ENCODE results near the gene GGTA1.
"Not testable (repeated sequence)": the region's sequence is repeated elsewhere in the genome, so short reads cannot be mapped to it uniquely, and the experiment has no call there.

The GGTA1 gene

GRCh38 chr9:121499427-121500164 lies at the start of gene GGTA1:
Gene GGTA1, minus strand, starts transcription at chr9:121499844. Its CDS starts 31,922 bp downstream, at chr9:121467922.
- DNase-seq (ENCODE audit: low read depth, low spot score), result peak; percentile 61

DNA sequence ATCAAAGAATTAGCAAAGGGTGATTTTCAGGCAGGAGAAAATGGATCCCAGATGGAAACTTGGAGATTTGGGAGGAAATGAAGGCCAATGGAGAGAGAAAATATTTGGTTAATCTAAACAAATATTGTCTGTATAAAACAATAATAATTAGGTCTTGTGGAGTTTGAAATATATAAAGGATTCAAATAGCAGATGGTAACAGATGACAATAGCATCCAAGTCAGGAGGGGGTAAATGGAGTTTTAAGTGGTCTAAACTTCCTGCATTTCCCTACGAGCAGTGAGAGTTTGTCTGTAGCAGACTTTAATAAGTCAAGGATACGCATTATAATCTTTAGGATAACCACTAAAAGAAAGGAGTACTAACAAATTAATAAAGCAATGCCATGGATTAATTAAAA lies 49.0 kb upstream of the GGTA1 start:
- DNase-seq (ENCODE audit: low read depth, low spot score), result no peak

- peak; percentile 97 for DNase-seq (ENCODE audit: low read depth, low spot score)
Measured at GRCh38 chr9:121545875-121546423, 46.3 kb upstream of the GGTA1 start.

GRCh38 chr9:121545150-121545874 lies 45.7 kb upstream of the GGTA1 start:
- DNase-seq (ENCODE audit: low read depth, low spot score), result no peak

GRCh38 chr9:121542025-121542424 lies 42.4 kb upstream of the GGTA1 start:
- DNase-seq (ENCODE audit: low read depth, low spot score), result no peak

DNA sequence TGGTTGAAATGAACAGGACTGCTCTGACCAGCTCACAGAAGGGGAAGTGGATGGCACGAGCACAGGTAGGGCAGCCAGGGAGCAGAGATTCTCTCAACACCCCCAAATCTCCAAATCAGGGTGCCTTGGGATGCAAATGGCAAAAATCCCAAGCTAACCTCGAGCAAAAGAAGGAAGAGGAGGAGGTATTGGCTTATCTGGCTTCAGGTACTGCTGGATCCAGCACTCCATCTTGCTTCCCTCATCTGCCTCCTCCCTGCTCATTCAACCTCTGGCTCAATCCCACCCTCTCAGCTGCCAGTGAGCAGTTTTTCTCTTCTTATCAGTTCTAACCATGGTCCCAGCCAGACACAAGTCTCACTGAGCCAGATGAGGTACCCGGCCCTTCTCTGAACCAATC lies 41.6 kb upstream of the GGTA1 start:
- no peak for DNase-seq (ENCODE audit: low read depth, low spot score)

GRCh38 chr9:121538221-121538620 lies 38.6 kb upstream of the GGTA1 start:
- peak; percentile 36 for DNase-seq (ENCODE audit: low read depth, low spot score)

DNA sequence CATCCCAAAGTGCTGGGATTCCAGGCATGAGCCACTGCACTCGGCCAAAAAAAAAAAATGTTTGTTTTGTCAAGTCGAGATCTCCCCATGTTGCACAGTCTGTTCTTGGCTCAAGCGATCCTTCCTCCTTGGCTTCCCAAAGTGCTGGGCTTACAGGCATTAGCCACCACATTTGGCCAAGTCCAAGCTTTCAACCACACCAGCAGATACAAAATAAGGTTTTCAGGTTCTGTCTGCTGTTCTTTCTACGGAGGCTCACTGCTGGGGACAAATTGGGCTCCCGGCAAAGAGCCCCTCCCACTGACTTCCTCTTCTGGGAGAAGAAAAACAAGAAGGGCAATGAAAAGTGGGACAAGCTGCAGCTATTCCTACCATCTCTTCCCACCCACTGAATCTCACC lies 37.6 kb upstream of the GGTA1 start:
- DNase-seq (ENCODE audit: low read depth, low spot score), result no peak

- peak; percentile 76 for DNase-seq (ENCODE audit: low read depth, low spot score)
Measured at GRCh38 chr9:121532881-121533280, 33.2 kb upstream of the GGTA1 start.

- no peak for DNase-seq (ENCODE audit: low read depth, low spot score)
Measured at GRCh38 chr9:121529237-121529987, 29.8 kb upstream of the GGTA1 start.

DNA sequence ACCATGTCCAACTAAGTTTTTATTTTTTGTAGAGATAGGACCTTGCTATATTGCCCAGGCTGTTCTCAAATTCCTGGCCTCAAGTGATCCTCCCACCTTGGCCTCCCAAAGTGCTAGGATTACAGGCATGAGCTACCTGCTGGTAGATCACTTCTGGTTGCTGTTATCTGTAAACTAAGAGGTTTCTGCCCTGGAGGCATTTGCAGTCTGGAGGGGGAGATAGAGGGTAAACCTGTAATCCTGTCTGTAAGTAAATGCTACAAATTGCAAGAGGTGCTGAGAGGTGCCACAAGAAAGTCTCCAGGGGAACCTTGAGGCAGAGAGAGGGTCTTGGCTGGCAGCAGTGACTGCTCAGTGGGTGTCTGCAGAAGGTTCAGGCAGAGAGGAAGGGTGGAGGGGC lies 29.0 kb upstream of the GGTA1 start:
- DNase-seq (ENCODE audit: low read depth, low spot score), result peak; percentile 65

- DNase-seq (ENCODE audit: low read depth, low spot score), result no peak
Measured at GRCh38 chr9:121527371-121527770, 27.7 kb upstream of the GGTA1 start.

GRCh38 chr9:121519688-121520087 lies 20.0 kb upstream of the GGTA1 start:
- DNase-seq (ENCODE audit: low read depth, low spot score), result not testable (repeated sequence)

- no peak for DNase-seq (ENCODE audit: low read depth, low spot score)
Measured at GRCh38 chr9:121518634-121519033, 19.0 kb upstream of the GGTA1 start.

- not testable (repeated sequence) for DNase-seq (ENCODE audit: low read depth, low spot score)
Measured at GRCh38 chr9:121513166-121513565, 13.5 kb upstream of the GGTA1 start.

DNA sequence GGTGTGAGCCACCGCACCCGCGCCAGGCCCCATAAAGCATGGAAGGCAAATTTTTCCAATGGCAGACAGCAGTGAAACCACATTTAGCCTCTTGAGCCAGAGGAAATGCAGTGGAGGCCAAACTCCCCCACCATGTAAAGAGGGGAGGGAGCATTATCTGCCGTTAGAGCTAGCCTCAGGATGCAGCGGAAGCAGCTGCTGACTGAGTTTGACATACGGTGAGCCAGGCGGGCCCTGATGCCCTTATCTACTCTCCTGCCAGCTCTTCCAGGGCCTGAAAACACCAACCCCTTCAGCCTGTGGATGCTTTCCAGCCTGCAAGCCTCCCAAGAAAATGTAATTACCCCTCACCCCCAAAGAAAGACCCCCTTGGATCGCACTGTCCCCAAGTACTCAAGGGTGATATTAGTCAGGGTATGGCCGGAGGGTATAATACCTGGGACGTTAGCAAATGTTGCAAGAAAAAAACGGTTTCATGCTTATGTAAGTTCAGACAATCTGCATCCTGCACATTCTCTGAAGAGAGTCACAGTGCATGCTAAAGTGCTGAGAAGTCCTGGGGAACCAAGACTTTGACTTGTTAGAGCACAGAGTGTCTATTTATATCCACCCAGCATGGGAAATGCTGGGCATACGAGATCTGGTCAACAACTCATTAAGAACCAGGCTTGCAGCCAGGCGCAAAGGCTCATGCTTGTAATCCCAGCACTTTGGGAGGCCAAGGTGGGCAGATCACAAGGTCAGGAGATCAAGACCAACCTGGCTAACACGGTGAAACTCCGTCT lies 11.3 kb upstream of the GGTA1 start:
- DNase-seq (ENCODE audit: low read depth, low spot score), result no peak

DNA sequence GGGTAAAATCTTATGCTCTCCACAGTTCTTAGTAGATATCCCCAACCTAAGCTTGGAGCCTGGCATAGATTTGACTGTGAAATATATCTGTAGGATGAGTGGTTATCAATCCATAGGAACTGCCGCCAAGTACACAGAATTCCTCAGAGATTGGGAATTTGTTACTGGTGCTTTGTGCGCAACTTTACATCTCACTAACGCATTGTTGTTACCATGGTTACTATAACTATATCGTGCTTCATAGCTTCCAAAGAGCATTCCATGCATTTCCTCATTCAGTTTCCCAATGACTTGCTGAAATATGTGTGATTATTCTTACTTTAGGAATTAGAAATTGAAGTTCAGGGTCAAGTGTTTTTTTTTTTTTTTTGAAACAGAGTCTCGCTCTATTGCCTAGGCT lies 9.5 kb upstream of the GGTA1 start:
- DNase-seq (ENCODE audit: low read depth, low spot score), result no peak

GRCh38 chr9:121508415-121508814 lies 8.8 kb upstream of the GGTA1 start:
- DNase-seq (ENCODE audit: low read depth, low spot score), result no peak

DNA sequence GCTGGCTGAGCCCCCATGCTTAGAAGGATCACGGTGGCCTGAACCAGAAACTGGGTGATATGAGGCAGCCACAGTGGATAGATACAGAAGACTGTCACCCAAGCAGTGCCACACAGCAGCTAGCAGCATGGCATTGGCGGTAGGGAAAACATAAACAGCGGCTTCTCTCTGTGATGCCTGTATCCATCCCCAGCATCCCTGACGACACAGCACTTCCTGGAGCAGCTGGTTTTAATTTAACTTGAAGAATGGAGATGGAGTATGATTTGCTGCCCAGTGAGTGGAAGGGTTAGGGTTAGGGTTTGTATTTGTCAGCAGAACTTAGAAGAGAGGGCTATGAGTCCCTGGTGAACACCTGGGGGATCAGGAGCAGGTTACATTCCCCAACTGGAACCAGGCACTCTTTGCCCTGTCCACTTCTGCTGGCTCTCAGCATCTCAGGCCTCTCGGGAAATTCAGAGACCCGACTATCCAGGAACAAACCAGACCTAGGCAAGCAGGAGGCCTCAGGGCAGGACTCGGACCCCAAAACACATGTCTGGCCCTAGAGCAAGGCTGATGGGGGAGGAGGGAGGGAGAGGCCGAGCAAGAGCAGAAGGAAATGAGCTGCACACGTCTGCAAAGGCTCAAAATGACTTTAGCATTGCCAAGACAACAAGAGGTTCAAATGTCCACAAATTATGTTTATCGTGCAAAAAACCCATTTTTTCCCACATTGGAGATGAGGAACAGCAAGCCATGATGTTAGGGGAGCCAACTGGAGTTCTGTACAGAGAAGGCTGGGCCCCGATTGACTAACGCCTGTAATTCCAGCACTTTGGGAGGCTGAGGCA lies 6.5 kb upstream of the GGTA1 start:
- no peak for DNase-seq (ENCODE audit: low read depth, low spot score)

GRCh38 chr9:121503444-121503843 lies 3.8 kb upstream of the GGTA1 start:
- DNase-seq (ENCODE audit: low read depth, low spot score), result no peak

DNA sequence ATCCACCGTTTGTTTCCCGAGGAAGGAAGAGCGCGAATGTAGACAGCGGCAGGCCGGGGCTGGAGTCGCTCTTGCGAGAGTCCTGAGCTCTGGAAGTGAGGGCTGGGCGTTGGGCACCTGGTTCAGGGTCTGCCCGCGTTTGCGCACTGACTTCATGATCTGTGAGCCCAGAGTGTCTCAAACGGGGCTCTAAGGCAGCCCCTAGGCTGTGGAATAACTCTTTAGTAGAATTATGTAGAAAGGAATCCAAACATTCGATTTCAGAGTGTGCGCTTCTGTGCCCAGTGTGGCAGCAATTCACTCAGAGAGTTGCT lies 478 bp upstream of the GGTA1 start:
- no peak for DNase-seq (ENCODE audit: low read depth, low spot score)
